NCI-H146 treated with DMSO at 0.1 percent for 48 hours (cell line): ENCODE measurements around the gene CEBPB.
A peak's percentile ranks its signal among the peaks of the same experiment; 100 is the strongest.
"Not testable (repeated sequence)": the region's sequence is repeated elsewhere in the genome, so short reads cannot be mapped to it uniquely, and the experiment has no call there.

Experiments used
- DNase-seq: peaks from one replicate; lab custom pipeline; 2025; ENCODE audit not compliant: unreplicated experiment; lab: John Stamatoyannopoulos, UW

CEBPB gene

DNA sequence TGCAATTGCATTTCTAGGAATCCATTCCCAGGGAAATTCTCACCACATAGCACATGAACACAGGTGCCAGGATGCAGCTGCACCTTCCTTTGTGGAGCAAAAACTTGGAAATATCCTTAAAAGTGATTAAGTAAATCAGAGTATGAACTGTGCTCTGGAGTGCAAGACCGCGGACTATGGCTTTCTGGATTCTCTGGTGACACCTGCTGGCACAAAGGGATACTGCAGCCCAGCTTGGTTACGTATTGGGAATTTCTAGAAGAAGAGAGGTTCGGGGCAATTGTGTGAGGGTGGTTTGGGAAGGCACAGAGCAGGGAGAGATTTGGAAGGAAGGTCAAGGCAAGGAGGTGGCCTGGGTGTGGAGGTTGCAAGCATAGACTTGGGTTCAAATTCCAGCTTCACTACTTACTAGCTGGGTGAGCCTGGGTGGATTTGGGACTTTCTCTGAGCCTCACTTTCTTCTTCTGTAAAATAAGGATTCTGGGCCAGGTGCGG lies 21.3 kb upstream of the CEBPB start:
- peak; percentile 61 for DNase-seq

- DNase-seq: no peak
These were observed 19.9 kb upstream of the CEBPB start for GRCh38 chr20:50170549-50171220.

DNA sequence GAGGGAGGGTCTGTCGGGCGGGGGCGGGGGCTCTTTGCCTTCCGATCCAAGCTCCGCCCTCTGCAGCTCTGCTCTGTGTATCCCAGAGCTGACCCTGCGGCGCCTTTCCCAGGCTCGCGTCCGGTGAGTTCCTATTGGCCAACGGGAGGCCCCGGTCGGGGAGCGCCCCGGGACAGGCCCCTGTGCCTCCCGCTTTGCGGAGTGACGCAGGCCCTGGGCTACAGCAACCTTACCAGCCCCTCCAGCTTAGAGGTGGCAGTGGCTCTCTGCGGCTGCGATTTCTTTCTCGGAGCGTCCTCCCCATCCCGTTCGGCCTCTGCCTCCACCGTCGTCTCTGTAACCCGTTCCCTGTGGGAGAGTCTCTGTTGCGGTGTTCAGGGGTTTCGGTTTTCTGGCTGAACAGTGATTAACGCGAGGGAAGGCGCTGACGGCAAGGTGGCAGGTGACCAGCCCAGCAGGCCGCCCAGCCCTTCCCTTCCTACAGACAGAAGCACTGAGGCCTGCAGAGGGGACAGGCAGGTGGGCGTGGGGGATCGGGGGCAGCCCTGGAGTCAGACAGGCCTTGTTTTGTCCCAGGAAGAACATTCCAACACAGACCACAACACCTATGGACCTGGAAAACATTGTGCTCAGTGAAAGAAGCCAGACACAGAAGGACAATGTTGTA lies 18.1 kb upstream of the CEBPB start:
- no peak for DNase-seq

- no peak for DNase-seq
These were observed 16.2 kb upstream of the CEBPB start for GRCh38 chr20:50174456-50174855.

DNA sequence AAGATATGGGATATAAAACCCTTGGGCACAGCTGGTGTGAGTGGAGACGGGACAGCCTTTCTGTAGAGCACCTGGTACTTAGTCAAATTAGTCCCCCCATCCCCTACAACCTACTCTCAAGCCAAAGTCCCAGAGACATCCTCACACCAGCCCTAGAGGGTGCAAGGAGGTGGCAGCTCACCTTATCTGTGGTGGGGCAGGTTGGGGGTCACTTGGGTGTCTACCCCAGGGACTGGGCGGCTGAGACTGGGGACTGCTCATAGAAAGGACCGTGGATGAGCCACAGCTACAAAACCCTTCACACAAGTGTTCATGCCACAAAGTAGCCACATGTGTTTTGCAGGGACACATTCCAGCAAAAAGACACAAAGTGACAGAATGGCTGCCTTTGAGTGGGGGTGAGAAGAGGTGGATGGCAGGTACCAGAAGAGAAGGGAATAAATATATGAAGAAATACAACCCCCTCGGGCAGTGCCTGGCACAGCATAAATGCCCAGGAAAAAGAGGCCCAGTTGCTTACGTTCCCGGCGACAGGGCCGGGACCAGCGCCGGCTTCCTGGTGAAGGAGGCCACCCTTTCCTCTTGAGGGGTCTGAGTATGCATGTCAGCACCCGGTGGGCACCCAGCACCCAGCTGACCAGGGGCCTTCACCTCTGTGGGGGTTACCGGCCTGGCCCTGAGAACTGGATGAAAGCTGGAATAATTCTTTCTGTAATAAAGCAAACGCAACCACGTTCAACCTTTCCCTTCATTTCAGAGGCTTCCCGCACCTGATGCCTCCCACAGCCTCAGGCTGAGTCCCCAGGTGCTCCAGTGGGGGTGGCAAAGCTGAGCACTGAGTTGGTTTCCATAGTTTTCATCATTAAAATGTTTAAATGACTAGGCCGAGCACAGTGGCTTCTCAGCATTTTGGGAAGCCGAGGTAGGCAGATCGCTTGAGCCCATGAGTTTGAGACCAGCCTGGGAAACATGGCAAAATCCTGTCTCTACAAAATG lies 14.4 kb upstream of the CEBPB start:
- no peak for DNase-seq

DNA sequence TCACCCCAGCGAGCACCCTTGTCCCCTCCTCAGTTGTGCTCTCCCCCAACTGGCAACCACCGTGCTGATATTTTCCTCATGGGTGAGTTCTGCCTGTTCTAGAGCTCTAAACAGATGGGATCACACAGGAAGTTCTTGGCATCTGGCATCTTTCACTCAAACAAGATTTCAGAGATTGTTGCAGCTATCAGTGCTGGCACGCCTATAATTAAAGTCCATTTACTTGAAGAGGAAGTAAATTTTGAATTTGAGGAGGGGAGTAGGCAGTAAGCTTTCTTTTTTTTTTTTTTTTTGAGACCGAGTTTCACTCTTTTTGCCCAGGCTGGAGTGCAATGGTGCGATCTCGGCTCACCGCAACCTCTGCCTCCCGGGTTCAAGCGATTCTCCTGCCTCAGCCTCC lies 12.0 kb upstream of the CEBPB start:
- DNase-seq: not testable (repeated sequence)

- DNase-seq: no peak
These were observed 9.3 kb upstream of the CEBPB start for GRCh38 chr20:50181344-50181743.

- no peak for DNase-seq
These were observed 8.3 kb upstream of the CEBPB start for GRCh38 chr20:50182346-50182745.

DNA sequence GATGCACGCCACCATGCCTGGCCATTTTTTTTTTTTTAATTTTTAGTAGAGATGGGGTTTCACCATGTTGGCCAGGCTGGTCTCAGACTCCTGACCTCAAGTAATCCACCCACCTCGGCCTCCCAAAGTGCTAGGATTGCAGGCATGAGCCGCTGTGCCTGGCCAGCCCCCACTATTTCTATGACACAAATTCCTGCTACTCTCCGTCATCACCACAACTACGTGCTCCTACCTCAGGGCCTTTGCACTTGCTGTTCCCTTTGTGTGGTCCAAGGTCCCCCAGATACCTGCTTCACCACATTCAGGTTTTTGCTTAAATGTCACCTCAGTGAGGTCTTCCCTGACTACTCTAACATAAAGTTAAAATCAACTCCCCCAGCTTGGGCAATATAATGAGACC lies 5.2 kb upstream of the CEBPB start:
- DNase-seq: no peak

- peak; percentile 71 for DNase-seq
These were observed 4.3 kb upstream of the CEBPB start for GRCh38 chr20:50186151-50186885.

GRCh38 chr20:50186987-50187402 lies 3.6 kb upstream of the CEBPB start:
- no peak for DNase-seq

- no peak for DNase-seq
These were observed 3.1 kb upstream of the CEBPB start for GRCh38 chr20:50187403-50188051.

DNA sequence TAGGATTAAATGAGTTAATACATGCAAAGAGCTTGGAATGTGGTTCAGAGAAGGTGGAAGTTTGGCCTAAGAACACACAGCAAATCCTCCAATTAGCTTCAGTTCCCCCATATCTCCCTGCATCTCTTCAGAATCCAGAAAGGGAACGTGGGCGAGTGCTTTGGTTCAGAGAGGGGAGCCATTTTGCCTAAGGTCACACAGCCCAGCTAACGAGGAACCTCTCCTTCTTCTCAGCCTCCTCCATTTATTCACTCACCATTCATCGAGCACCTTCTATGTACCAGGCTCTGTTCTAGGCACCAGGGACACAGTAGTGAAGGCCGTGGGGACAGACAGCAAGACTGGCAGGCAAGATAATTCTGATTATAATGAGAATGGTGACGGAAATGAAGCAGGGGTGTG lies 2.3 kb upstream of the CEBPB start:
- DNase-seq: no peak

DNA sequence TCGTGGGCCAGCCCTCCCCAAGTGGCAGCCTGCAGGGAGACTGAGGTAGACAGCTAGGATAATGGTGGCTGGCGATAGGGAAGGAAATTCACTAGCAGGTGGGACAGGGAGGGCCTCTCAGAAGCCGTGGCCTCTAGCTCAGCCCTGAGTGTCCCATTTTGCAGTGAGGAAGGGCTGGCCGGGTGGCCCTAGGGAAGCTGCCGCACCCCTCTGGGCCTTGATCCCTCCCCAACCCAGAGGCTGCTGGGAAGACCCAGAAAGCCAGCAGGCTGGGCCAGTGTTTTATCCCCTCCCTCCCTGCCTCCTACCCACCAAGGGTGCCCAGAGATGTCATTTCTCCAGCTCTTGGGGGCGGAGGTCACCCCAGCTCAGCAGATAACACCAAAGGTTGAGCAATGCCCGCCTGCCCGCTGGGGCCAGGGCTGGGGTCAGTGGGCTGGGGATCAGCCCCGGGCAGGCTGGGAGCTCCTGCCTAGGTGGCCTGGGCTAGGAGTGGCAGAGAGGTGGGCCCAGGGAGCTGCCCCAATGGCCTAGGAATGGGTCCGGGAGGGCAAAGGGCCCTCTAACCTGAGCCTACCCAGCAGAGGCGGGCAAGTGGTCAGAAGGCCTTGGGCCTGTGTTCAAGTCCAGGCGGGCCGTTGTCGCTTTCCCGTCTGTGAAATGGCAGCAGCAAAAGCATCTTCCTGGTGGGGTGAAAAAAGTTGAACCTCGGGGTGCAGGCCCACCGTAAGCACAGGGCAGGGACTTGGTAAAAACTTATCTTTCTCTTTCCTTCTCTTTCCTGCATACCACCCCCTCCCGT lies 1.6 kb upstream of the CEBPB start:
- DNase-seq: no peak

DNA sequence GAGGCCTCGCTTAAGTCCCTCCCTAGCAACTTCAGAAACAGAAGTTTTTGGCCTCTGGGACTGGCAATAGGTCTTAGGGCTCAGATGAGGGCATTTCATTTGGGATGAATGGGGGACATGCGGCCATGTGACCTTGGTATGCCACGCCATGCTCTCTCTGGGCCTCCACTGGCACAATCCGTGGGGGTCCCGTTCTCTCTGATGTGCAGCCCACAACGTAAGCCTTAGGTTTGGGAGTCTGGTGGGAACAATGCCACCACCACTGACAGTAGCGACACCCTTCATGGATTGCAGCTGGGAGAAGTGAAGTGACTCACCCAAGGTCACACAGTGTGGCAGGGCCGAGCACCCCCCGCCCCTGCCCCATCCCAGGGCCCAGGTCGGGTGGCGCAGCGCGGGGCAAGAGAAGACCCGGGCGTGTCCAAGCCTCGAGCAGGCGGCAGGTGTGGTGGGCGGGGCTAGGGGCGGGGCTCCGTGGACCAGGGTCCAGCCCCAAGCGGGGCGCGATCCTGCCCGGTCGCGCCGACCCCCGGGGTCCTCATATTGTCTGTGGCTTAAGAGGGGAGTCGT lies 864 bp upstream of the CEBPB start:
- no peak for DNase-seq

DNA sequence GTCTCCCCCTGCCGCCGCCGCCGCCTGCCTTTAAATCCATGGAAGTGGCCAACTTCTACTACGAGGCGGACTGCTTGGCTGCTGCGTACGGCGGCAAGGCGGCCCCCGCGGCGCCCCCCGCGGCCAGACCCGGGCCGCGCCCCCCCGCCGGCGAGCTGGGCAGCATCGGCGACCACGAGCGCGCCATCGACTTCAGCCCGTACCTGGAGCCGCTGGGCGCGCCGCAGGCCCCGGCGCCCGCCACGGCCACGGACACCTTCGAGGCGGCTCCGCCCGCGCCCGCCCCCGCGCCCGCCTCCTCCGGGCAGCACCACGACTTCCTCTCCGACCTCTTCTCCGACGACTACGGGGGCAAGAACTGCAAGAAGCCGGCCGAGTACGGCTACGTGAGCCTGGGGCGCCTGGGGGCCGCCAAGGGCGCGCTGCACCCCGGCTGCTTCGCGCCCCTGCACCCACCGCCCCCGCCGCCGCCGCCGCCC lies 474 bp downstream of the CEBPB start:
- DNase-seq: peak; percentile 48

- peak; percentile 53 for DNase-seq
These were observed 1.1 kb downstream of the CEBPB start for GRCh38 chr20:50191544-50192363.
